GM18951 (cell line): Measurements from ENCODE around the gene MEAK7.

Experiments
- POLR2A ChIP-seq: IDR thresholded peaks from 4 replicates; pipeline ENCODE4 v1.6.1; 2011; ENCODE audit warnings: mild to moderate bottlenecking; ENCODE audit not compliant: insufficient read length, insufficient read depth; ENCODE audit errors: extremely low read depth
- in situ Hi-C: fragments of 300-500 bp; cut with MboI; formaldehyde crosslinking; loops from one replicate; pipeline ENCODE4 v1.12.0; 2022; ENCODE audit warnings: low sequenced_read_pairs, mixed read lengths, inconsistent platforms; ENCODE audit not compliant: unreplicated experiment

MEAK7 gene

GRCh38 chr16:84485255-84486010 is 19.0 kb downstream of the MEAK7 start:
- TF ChIP-seq POLR2A, result no peak
- in situ Hi-C loops, result loop anchor here (25.0 kb wide), 1 partner anchor 198 kb away; the partner anchor contains the start of gene WFDC1

- in situ Hi-C loops, result loop anchor here (25.0 kb wide), 1 partner anchor 197 kb away; the partner anchor contains the start of gene WFDC1
- TF ChIP-seq POLR2A, result no peak
Observed at GRCh38 chr16:84484579-84485254, 19.7 kb downstream of the MEAK7 start.

- in situ Hi-C loops, result loop anchor here (25.0 kb wide), 1 partner anchor 197 kb away; the partner anchor contains the start of gene WFDC1
- TF ChIP-seq POLR2A, result no peak
Observed at GRCh38 chr16:84483882-84484565, 20.4 kb downstream of the MEAK7 start.

- in situ Hi-C loops, result loop anchor here (25.0 kb wide), 1 partner anchor 196 kb away; the partner anchor contains the start of gene WFDC1
- no peak for TF ChIP-seq POLR2A
Observed at GRCh38 chr16:84482951-84483881, 21.2 kb downstream of the MEAK7 start.

- no peak for TF ChIP-seq POLR2A
- in situ Hi-C loops, result loop anchor here (25.0 kb wide), 1 partner anchor 195 kb away; the partner anchor contains the start of gene WFDC1
Observed at GRCh38 chr16:84482001-84482891, 22.2 kb downstream of the MEAK7 start.

GRCh38 chr16:84481051-84481735 is 23.3 kb downstream of the MEAK7 start:
- in situ Hi-C loops, result loop anchor here (25.0 kb wide), 1 partner anchor 194 kb away; the partner anchor contains the start of gene WFDC1
- TF ChIP-seq POLR2A, result no peak

- TF ChIP-seq POLR2A, result no peak
- in situ Hi-C loops, result loop anchor here (25.0 kb wide), 1 partner anchor 193 kb away; the partner anchor contains the start of gene WFDC1
Observed at GRCh38 chr16:84479716-84480450, 24.6 kb downstream of the MEAK7 start.

- in situ Hi-C loops, result loop anchor here (25.0 kb wide), 1 partner anchor 191 kb away; the partner anchor contains the start of gene WFDC1
- no peak for TF ChIP-seq POLR2A
Observed at GRCh38 chr16:84478172-84478947, 26.1 kb downstream of the MEAK7 start.

- in situ Hi-C loops, result loop anchor here (25.0 kb wide), 1 partner anchor 190 kb away; the partner anchor contains the start of gene WFDC1
Observed at GRCh38 chr16:84477661-84478060, 26.8 kb downstream of the MEAK7 start.

More at GRCh38 chr16:84477661-84478060, 26.8 kb downstream of the MEAK7 start:
- TF ChIP-seq POLR2A, result no peak
